Fibroblast of lung (primary cell): ENCODE results near the gene TLE6. TPM values are rescaled to one million over a fixed set of nuclear protein-coding genes. Genes with fewer than 3 reads are reported as not detected.

Experiments used
- DNase-seq, 2 donors: peaks; one replicate each; pipeline versions ENCODE4 v3.0.0 to v3.0.0-alpha.2; 2010; ENCODE audit warnings: low read depth in 2 of 2
- H2AFZ ChIP-seq: 2 replicates; pipeline ENCODE4 v1.5.1; 2012; ENCODE audit warnings: low read length, control low read depth, inconsistent platforms
- H3K27ac ChIP-seq: 2 replicates; pipeline ENCODE4 v1.5.1; 2011; ENCODE audit warnings: low read length, control low read depth; ENCODE audit not compliant: insufficient read depth
- H3K27me3 ChIP-seq: 2 replicates; pipeline ENCODE4 v1.5.1; 2011; ENCODE audit warnings: mild to moderate bottlenecking, low read length; ENCODE audit not compliant: control insufficient read depth, insufficient read depth
- H3K36me3 ChIP-seq: 2 replicates; pipeline ENCODE4 v1.5.1; 2011; ENCODE audit warnings: low read length; ENCODE audit not compliant: control insufficient read depth, insufficient read depth
- H3K4me1 ChIP-seq: 2 replicates; pipeline ENCODE4 v1.5.1; 2011; ENCODE audit warnings: low read length; ENCODE audit not compliant: control insufficient read depth, insufficient read depth; ENCODE audit errors: extremely low read depth
- H3K4me2 ChIP-seq: 2 replicates; pipeline ENCODE4 v1.5.1; 2011; ENCODE audit warnings: low read length, control low read depth; ENCODE audit not compliant: insufficient read depth; ENCODE audit errors: extremely low read depth
- H3K4me3 ChIP-seq, 4 experiments: fragments of 200-600 bp in 1 of 4; sonication (generic) in 1 of 4; replicated peaks in 1 of 4; 2 replicates each; pipeline ENCODE4 v1.5.1; 2011 to 2016; ENCODE audit warnings: low read length in 4 of 4, low read depth in 3 of 4, mild to moderate bottlenecking in 3 of 4, control low read depth in 2 of 4, inconsistent platforms in 1 of 4, mixed read lengths in 1 of 4; ENCODE audit not compliant: insufficient read depth in 1 of 4; ENCODE audit errors: control extremely low read depth in 1 of 4
- H3K79me2 ChIP-seq: 2 replicates; pipeline ENCODE4 v1.5.1; 2012; ENCODE audit warnings: mild to moderate bottlenecking, low read length, inconsistent platforms; ENCODE audit not compliant: control insufficient read depth, insufficient read depth
- H3K9ac ChIP-seq: 2 replicates; pipeline ENCODE4 v1.5.1; 2011; ENCODE audit warnings: mild to moderate bottlenecking, low read length, control low read depth; ENCODE audit not compliant: insufficient read depth
- H3K9me3 ChIP-seq: 2 replicates; pipeline ENCODE4 v1.5.1; 2012; ENCODE audit warnings: low read depth, low read length; ENCODE audit not compliant: control insufficient read depth, insufficient read depth
- H4K20me1 ChIP-seq: 2 replicates; pipeline ENCODE4 v1.5.1; 2011; ENCODE audit warnings: low read length; ENCODE audit not compliant: control insufficient read depth, insufficient read depth; ENCODE audit errors: extremely low read depth
- CTCF ChIP-seq, 2 donors: IDR thresholded peaks in 1 of 2; conservative IDR thresholded peaks in 1 of 2; 1 replicate in 1 of 2; 2 replicates in 1 of 2; pipeline ENCODE4 v1.5.1; 2011 to 2012; ENCODE audit warnings: low read length in 2 of 2, control low read depth in 1 of 2, inconsistent platforms in 1 of 2, low read depth in 1 of 2, mild to moderate bottlenecking in 1 of 2
- EZH2 ChIP-seq: IDR thresholded peaks from 2 replicates; pipeline ENCODE4 v1.5.1; 2012; ENCODE audit warnings: low read length, control low read depth, mild to moderate bottlenecking; ENCODE audit errors: missing control alignments
- polyA plus RNA-seq, 2 donors: library from polyadenylated mRNA; depleted of rRNA in 1 of 2; stranded (reverse) in 1 of 2; unstranded in 1 of 2; fragments of >200 nt; gene quantifications; 2 replicates each; pipeline ENCODE4 v1.2.1, GENCODE V29; 2011 to 2012; ENCODE audit warnings: missing spikeins in 1 of 2
- total RNA-seq: library from RNA; depleted of rRNA; stranded (reverse); fragments of >200 nt; gene quantifications from 2 replicates; pipeline ENCODE4 v1.2.1, GENCODE V29; 2014

Gene TLE6
- total and polyA plus RNA-seq, 2 donors (not counting 1 experiment from before 2014, with no cell fraction given) = 0.56 to 1.7 TPM

DNA sequence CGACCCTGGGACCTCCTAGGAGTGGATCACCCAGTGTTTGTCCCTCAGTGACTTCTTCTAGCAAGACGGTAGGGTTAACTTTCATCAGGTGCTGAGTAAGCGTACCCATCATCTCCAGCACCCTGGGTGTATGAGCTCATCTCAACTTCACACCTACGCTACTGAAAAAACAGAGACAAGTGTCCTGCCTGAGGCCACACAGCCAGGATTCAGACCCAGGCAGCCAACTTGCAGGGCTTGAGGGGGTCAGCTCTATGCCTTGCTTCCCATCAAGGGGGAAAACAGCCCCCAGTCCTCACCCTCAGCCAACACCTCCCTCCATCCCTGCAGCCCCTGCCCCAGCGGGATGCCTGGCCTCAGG is 47.1 kb downstream of the TLE6 start:
- no peaks in the 10 kb centered on the region for H4K20me1 ChIP-seq
- H3K27ac ChIP-seq = no peak overlapping the region
- no peak overlapping the region for H2AFZ ChIP-seq
- no peaks in the 10 kb centered on the region for H3K36me3 ChIP-seq
- H3K27me3 ChIP-seq = peaks cover 7% of the 10 kb centered on the region
- no peak for DNase-seq
- no peak overlapping the region for H3K4me2 ChIP-seq
- H3K9ac ChIP-seq = no peak overlapping the region
- no peaks in the 10 kb centered on the region for H3K79me2 ChIP-seq
- no peaks in the 10 kb centered on the region for H3K9me3 ChIP-seq
- no peak overlapping the region for H3K4me3 ChIP-seq
- TF ChIP-seq CTCF (conservative IDR thresholded peaks at IDR 0.05 in 1 of 2, IDR thresholded peaks at IDR 0.05 in 1 of 2; ENCODE audit: low read depth in 1 of 2, low read length in 2 of 2) (no peak), EZH2 (no peak)
- no peaks in the 10 kb centered on the region for H3K4me1 ChIP-seq

DNA sequence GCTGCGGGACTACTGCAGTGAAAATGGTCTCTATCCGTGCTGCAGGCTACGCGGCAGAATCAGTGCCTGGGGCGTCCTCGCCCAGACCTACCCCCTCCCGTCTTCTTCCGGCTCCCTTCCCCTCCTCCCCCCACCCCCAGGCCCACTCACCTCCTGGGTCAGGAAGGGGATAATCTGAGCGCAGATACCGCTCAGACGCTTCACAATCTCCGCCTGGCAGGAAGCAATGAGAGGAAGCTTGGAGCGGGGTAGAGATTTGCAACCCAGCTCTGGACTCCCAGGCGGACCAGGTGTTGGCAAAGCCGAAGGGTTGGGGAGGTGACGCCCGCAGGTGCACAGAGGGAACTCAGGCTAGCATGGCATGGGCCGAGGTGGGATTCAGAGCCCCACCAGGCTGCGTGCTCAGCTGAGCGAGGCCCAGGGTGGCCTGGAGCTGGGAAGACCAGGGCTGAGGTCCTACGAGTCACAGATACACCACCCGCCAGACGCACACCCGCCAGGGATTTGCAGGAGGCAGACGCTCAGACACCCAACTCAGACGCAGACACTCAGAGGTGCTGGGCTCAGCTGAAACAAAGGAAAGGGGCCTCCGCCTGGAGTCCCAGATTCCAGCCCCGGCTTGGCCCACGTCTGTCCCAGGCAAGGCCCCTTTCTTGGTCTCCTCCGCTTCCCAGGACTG is 47.6 kb downstream of the TLE6 start:
- DNase-seq = no peak
- Histone ChIP-seq H3K79me2 (no peaks in the 10 kb centered on the region), H3K27me3 (peaks cover 12% of the 10 kb centered on the region), H3K36me3 (no peaks in the 10 kb centered on the region), H3K4me1 (no peaks in the 10 kb centered on the region), H4K20me1 (no peaks in the 10 kb centered on the region), H3K4me3 (no peak overlapping the region), H3K9ac (no peak overlapping the region), H3K4me2 (no peak overlapping the region), H3K9me3 (no peaks in the 10 kb centered on the region), H3K27ac (no peak overlapping the region), H2AFZ (no peak overlapping the region)
- no peak for TF ChIP-seq EZH2
- TF ChIP-seq CTCF (conservative IDR thresholded peaks at IDR 0.05 in 1 of 2, IDR thresholded peaks at IDR 0.05 in 1 of 2; ENCODE audit: low read depth in 1 of 2, low read length in 2 of 2) = no peak

DNA sequence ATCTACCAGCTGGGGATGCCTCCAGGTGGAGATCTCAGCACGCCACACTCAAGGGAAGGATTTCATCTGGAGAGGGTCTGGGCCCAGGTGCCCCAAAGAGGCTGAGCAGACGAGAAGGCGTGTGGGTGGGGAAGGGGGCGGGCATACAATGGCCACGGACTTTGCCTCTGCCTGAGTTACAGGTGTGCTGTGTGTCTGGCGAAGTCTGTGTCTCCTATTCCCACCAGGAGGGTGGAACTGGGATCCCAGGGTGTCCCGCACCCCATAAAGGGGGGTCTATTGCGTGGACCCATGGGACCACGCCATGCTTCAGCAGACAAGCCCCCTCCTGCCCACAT is 48.2 kb downstream of the TLE6 start:
- no peak overlapping the region for H3K9ac ChIP-seq
- TF ChIP-seq EZH2 (no peak), CTCF (conservative IDR thresholded peaks at IDR 0.05 in 1 of 2, IDR thresholded peaks at IDR 0.05 in 1 of 2; ENCODE audit: low read depth in 1 of 2, low read length in 2 of 2) (no peak)
- no peak overlapping the region for H3K4me3 ChIP-seq
- no peaks in the 10 kb centered on the region for H3K36me3 ChIP-seq
- H4K20me1 ChIP-seq = no peaks in the 10 kb centered on the region
- no peaks in the 10 kb centered on the region for H3K4me1 ChIP-seq
- no peaks in the 10 kb centered on the region for H3K9me3 ChIP-seq
- DNase-seq = no peak
- H3K79me2 ChIP-seq = no peaks in the 10 kb centered on the region
- no peak overlapping the region for H3K27ac ChIP-seq
- H2AFZ ChIP-seq = no peak overlapping the region
- peaks cover 15% of the 10 kb centered on the region for H3K27me3 ChIP-seq
- no peak overlapping the region for H3K4me2 ChIP-seq
